Body of pancreas (tissue), 4 donors: ENCODE data around the gene NT5DC3.

ENCODE experiments used
- POLR2A ChIP-seq, 3 donors: fragments of 450-650 bp; IDR thresholded peaks; one replicate each; pipeline ENCODE4 v1.6.1; 2016; ENCODE audit warnings: antibody characterized with exemption in 3 of 3, mild to moderate bottlenecking in 2 of 3
- TF ChIP-seq, protein P1 (sequence below), 7 experiments: fragments of 450-650 bp in 4 of 7; fragments of 200-600 bp in 3 of 7; sonication (generic) in 3 of 7; IDR thresholded peaks; one replicate each; pipeline ENCODE4 v1.5.1; 2016 to 2019; ENCODE audit warnings: antibody characterized with exemption in 7 of 7

DNA sequence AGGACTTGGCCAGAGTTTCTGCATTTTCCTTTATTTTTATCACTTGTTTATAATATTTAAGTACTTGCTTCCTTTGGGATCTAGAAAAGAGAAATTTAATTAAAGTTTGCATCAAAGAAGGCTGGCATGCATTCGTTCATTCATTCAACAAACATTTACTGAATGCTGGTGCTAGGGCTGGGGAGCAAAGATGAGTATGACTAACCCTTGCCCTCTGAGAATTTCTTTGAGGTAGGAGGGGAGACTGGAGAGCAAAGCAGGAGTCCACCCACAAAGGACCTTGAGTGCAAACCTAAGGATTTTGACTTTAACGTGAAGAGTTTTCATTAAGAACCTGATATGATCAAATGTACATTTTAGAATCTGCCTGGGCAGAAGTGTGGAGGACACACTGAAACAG, 16.1 kb upstream of the NT5DC3 start:
- no peak for TF ChIP-seq POLR2A (IDR thresholded peaks at IDR 0.05)
- TF ChIP-seq, protein P1, sequence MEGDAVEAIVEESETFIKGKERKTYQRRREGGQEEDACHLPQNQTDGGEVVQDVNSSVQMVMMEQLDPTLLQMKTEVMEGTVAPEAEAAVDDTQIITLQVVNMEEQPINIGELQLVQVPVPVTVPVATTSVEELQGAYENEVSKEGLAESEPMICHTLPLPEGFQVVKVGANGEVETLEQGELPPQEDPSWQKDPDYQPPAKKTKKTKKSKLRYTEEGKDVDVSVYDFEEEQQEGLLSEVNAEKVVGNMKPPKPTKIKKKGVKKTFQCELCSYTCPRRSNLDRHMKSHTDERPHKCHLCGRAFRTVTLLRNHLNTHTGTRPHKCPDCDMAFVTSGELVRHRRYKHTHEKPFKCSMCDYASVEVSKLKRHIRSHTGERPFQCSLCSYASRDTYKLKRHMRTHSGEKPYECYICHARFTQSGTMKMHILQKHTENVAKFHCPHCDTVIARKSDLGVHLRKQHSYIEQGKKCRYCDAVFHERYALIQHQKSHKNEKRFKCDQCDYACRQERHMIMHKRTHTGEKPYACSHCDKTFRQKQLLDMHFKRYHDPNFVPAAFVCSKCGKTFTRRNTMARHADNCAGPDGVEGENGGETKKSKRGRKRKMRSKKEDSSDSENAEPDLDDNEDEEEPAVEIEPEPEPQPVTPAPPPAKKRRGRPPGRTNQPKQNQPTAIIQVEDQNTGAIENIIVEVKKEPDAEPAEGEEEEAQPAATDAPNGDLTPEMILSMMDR (IDR thresholded peaks at IDR 0.05), result no peak
